Effector memory CD4-positive, alpha-beta T cell (primary cell): ENCODE results near the gene HSD11B2.
A peak's percentile ranks its signal among the peaks of the same experiment; 100 is the strongest.

ENCODE experiments used
- DNase-seq, 3 donors: peaks; one replicate each; pipeline ENCODE4 v3.0.0-alpha.2; 2020
- H3K27ac ChIP-seq: 2 replicates; pipeline ENCODE4 v1.7.0; 2013; ENCODE audit warnings: mild to moderate bottlenecking, low read length, moderate library complexity; ENCODE audit not compliant: insufficient read depth, poor library complexity, severe bottlenecking
- H3K27me3 ChIP-seq: replicated peaks from 2 replicates; pipeline ENCODE4 v1.7.0; 2013; ENCODE audit warnings: mild to moderate bottlenecking, low read length; ENCODE audit not compliant: insufficient read depth, control insufficient read depth, poor library complexity, severe bottlenecking
- H3K36me3 ChIP-seq: 2 replicates; pipeline ENCODE4 v1.7.0; 2013; ENCODE audit warnings: mild to moderate bottlenecking, low read length, moderate library complexity; ENCODE audit not compliant: control insufficient read depth, insufficient read depth
- H3K4me1 ChIP-seq: 2 replicates; pipeline ENCODE4 v1.7.0; 2013; ENCODE audit warnings: low read length, mild to moderate bottlenecking; ENCODE audit not compliant: control insufficient read depth, insufficient read depth, poor library complexity, severe bottlenecking
- H3K4me3 ChIP-seq: 2 replicates; pipeline ENCODE4 v1.7.0; 2013; ENCODE audit warnings: low read length, low read depth, mild to moderate bottlenecking; ENCODE audit not compliant: insufficient read depth, poor library complexity, severe bottlenecking
- H3K9me3 ChIP-seq: 2 replicates; pipeline ENCODE4 v1.7.0; 2013; ENCODE audit warnings: mild to moderate bottlenecking, low read length, moderate library complexity; ENCODE audit not compliant: control insufficient read depth

Gene HSD11B2

DNA sequence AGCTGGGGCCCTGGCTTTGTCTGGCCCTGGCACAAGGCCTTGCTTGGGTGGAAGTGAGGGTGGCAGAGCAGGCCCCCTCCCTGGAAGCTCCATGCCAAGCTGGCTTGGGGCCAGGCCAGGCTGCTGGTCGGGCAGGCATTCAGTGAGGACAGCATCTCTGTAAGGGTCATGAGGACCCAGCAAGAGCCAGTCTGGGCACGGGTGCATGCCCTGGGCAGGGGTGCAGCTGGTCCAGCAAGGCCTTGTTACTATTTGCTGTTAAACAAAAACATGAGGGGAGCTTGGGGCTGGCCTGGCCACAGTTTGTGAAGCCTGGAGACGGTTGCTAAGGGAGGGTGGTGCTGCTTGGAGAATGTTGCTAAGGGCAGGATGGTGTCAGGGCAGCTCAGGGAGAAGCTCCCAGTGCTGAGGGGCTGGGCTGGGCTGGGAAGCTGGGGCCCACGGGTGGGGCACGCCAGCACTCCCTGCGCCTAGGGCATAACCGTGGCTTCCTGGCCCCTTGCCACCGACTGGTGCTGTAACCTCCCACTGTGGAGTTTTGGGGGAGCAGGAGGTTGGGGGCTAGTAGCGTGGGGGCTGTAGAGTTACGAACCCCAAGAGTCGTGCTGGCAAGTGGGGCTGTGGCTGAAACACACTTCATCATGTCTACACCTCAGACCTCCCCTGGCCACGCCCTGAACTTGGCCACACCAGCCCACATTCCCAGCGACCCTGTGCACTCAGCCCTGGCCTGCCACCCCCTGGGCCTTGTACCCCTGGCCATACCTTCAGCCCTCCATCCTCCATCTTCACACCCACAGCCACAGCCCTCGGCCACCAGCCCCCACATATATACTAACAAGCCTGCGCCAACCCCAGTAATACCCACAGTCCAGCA is 39.3 kb upstream of the HSD11B2 start:
- no peak for DNase-seq
- no peak overlapping the region for H3K4me3 ChIP-seq
- peaks cover 15% of the 10 kb centered on the region for H3K4me1 ChIP-seq
- H3K36me3 ChIP-seq = no peaks in the 10 kb centered on the region
- H3K27ac ChIP-seq = no peak overlapping the region
- H3K27me3 ChIP-seq = peaks cover 31% of the 10 kb centered on the region
- H3K9me3 ChIP-seq = no peaks in the 10 kb centered on the region

DNA sequence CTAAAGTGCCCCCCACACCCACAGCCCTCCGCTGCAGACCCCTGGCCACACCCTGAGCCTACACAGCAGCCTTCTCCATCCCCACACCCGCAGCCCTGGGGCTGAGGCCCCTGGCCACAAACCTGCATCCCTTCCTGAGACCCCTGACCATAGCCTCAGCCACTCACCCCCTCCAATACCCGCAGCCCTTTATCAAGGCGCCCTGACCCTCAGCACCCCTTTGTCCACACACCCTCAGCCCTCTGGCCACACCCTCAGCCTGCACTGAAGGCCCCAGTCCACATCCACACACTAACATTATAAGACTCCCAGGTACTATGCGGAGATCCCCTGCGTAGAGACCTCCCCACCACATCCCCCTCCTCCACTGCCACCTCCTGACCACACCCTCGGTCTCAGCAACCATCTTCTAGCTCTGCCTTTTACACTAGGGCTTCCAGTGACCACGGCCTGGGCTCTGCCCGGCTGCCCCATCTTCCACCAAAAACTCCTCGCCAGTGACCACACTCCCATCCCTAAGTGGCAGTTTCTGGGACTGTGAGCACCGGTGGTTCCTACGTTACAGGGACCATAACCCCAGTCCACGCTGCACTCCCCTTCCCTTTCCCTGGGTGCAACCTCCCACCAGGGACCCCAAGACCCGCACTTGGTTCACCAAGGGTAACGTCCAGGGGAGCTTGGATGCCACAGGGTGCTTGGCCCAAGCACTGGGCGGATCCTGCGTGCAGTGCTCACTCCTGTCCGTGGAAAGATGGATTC is 38.4 kb upstream of the HSD11B2 start:
- H3K27ac ChIP-seq = no peak overlapping the region
- H3K4me1 ChIP-seq = peaks cover 15% of the 10 kb centered on the region
- peaks cover 31% of the 10 kb centered on the region for H3K27me3 ChIP-seq
- H3K36me3 ChIP-seq = no peaks in the 10 kb centered on the region
- no peaks in the 10 kb centered on the region for H3K9me3 ChIP-seq
- DNase-seq = no peak
- no peak overlapping the region for H3K4me3 ChIP-seq

DNA sequence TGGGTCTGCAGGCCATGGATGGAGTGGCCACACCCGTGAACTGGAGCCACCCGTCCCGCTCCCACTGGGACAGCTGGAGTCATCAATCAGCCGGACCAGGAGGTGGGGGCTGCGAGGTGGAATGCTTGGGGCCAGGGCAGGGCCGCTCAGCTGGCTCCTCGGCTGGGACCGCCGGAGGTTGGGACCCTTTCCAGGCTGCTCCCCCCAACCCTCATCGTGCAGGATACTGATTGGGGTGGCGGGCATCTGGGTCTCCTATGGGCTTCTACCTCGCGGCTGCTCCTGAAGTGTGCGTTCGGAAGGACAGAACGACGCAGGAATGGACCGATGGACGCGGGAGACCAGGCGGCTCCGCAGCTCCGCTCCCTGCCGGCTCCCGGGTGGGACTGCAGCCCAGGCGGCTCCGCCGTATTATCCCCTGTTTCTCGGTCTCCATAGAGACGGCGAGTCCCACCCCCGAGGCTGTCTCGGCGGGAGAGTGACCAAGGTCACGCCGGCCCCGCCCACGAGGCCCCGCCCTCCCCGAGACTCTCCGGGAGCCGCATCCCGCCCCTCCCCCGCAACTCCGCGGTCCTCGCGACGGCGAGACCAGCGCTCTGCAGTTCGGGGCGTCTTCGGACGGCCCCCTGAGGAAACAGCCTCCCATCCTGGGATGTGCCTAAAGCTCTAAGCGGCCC is 37.7 kb upstream of the HSD11B2 start, which contains the start of gene TPPP3:
Gene TPPP3 (minus strand): TSS at position 388 of the 677 bp plus-strand sequence. CDS start 2,387 bp downstream, outside the sequence.
- Histone ChIP-seq H3K4me1 (peaks cover 15% of the 10 kb centered on the region), H3K9me3 (no peaks in the 10 kb centered on the region), H3K27ac (no peak within 1 kb of the TSS), H3K27me3 (peaks cover 31% of the 10 kb centered on the region), H3K36me3 (no peaks in the 10 kb centered on the region), H3K4me3 (peak within 1 kb of the TSS; percentile 40)
- DNase-seq = peak in 1 of 3 donors; percentile 28

DNA sequence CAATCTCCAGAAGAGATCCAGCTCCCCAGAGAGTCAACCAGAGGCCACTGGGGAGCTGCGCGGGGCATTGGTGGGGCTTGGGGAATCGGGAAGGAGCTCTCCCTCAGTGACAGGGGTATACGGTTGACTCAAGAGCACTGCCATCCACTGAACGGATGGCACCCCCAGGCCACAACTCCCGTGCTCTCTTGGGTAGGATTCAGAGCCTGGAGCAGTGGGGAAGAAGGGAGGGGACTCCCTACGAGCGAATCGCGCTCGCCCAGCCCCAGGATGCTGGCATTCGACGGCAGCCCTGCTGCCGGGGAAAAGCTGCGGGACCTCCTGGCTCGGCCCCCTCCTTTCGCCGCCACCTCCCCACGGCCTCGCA is 37.1 kb upstream of the HSD11B2 start:
- peaks cover 15% of the 10 kb centered on the region for H3K4me1 ChIP-seq
- H3K4me3 ChIP-seq = peak overlapping the region; percentile 40
- peaks cover 31% of the 10 kb centered on the region for H3K27me3 ChIP-seq
- no peak for DNase-seq
- H3K9me3 ChIP-seq = no peaks in the 10 kb centered on the region
- no peak overlapping the region for H3K27ac ChIP-seq
- H3K36me3 ChIP-seq = no peaks in the 10 kb centered on the region

DNA sequence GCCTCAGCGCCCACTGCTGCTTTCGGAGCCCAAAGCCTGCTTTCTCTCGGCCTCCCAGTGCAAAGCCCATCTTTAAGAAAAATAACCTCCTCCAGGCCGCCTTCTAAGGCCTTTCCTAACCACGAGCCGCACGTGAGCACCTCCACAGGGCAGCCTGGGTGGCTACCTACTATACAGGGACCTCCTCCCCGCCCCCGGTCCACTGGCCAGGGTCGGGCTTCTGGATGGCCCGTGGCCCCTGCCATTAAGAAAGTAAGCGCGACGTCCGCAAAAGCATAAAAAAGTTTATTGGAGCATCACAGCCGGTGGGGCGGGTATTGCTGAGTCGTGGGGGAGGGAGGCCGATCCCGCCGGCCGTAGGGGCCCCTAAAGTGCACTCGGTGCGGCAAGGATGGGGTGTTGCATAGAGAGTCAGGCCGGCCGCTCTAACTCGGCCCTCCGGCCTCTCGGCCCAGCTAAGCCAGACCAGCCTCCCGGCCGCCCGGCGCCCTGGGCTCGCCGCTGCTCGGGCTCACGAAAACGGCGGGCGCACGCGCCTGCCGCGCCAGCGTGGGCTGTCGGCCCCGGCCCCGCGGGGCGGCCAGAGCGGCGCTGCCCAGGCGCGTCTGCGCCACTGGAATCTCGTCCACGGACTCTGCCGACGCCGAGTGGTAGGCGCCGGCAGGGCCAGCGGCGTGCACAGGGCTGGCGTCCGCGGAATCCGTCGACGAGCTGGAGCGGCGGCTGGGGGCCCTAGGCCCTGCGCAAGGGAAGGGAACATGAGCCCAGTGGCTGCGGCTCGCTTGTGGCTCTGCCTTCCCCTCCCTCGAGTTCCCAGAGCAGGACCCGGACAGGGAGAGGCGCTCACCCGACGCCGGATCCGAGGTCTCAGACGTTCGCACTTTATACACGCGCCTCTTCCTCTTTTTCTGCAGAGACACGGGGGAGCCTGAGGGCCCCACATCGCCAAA is 36.5 kb upstream of the HSD11B2 start:
- Histone ChIP-seq H3K9me3 (no peaks in the 10 kb centered on the region), H3K4me1 (peaks cover 15% of the 10 kb centered on the region), H3K27me3 (peaks cover 31% of the 10 kb centered on the region), H3K27ac (no peak overlapping the region), H3K4me3 (peak overlapping the region; percentile 40), H3K36me3 (no peaks in the 10 kb centered on the region)
- DNase-seq = no peak

DNA sequence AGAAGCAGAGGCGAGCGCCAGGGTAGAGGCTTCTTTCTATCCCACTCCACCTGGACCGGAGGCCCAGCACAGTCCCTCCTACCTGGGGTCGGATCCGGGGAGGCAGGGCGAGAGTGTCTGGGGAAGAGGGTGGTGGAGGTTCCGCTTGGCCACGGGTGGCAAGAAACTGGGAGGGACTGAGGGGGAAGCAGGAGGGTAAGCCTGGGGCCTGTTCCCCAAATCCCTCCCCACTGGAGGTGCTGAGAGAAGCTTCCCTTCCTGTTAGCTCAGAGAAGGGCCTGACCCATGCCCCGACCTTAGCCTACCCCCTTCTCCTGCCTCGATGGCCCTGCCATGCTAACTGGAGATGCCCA is 35.8 kb upstream of the HSD11B2 start:
- Histone ChIP-seq H3K36me3 (no peaks in the 10 kb centered on the region), H3K9me3 (no peaks in the 10 kb centered on the region), H3K27ac (no peak overlapping the region), H3K4me1 (peaks cover 15% of the 10 kb centered on the region), H3K27me3 (peaks cover 31% of the 10 kb centered on the region), H3K4me3 (no peak overlapping the region)
- DNase-seq = no peak

DNA sequence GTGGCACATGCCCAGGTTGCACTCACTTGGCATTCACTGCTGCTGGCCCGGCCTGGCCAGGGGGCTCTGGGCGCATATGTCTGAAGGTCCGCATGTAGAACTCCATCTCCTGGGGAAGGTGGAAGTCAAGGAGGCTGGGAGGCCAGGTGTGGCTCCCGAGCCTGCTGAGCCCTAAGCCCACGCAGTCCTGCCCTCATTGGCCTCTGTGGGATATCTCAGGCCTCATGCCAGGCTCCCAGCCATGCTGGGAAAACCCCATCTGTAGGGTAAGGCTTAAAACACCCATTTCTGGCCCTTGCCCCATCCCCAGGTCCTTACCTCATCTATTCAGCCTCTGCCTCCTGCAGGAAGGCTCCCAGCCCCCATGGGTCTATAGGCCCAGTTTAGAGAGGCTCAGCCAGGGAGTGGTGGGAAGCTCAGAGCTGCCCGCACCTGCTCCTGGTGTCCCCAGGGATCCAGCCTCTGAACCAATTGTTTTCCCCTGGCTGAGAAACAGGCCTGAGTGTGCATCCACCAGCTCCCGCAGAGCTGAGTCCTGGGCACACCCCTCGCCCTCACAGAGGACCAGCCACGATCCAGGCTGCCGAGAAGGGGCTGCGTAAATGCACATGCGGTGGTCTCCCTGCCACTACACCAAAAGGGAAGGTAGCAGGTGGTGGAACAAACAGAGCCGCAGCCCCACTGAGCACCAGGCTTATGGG is 35.3 kb upstream of the HSD11B2 start:
- Histone ChIP-seq H3K9me3 (no peaks in the 10 kb centered on the region), H3K27me3 (peaks cover 31% of the 10 kb centered on the region)

DNA sequence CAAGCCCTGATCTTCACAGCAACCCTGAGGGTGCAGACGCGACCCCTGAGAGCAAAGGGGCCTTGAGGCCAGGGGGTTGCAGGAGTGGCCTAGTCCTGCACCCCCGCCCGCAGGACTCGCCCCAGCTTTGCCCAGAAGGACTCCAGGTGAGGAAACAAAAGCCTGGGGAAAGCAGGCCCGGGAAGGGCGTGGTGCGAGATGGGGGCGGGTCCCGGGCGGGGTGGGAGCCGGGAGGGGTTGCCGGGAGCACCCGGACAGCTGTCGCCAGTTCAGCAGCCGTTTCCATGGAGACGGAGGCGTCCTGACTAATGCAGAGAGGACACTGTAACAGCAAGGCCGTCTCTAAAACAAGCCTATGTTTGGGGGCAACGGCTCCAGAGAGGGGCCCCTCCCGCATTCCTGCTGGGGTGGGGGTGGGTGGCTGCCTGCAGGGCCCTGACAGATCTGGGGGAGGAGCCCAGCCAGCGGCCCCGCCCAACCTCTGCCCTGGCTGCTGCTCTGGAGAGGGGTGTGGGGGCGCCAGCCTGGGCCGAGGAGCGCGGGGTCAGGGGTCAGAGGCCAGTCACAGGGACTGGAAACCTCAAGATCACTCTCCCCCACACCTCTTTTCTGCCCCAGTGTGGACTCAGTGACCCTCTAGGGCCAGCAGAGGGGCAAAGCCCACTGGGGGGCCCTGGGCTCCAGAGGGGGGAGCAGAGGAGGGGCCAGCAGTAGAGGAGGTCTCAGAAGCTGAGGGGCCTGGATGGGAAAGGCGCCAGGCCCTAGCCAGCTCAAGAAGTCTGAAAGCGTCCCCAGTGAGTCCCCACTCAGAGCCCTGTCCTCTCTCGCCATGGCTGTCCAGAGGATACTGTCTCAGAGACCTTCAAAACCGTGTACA is 34.5 kb upstream of the HSD11B2 start:
- Histone ChIP-seq H3K4me1 (peaks cover 15% of the 10 kb centered on the region), H3K27ac (no peak overlapping the region), H3K9me3 (no peaks in the 10 kb centered on the region), H3K36me3 (no peaks in the 10 kb centered on the region), H3K27me3 (peaks cover 31% of the 10 kb centered on the region), H3K4me3 (no peak overlapping the region)
- DNase-seq = no peak

More for the DNA sequence above, 35.3 kb upstream of the HSD11B2 start:
- Histone ChIP-seq H3K36me3 (no peaks in the 10 kb centered on the region), H3K27ac (no peak overlapping the region), H3K4me1 (peaks cover 15% of the 10 kb centered on the region), H3K4me3 (no peak overlapping the region)
- DNase-seq = no peak
